Measurements from ENCODE around the gene THSD7A. TPM values are rescaled to one million over a fixed set of nuclear protein-coding genes. Genes with fewer than 3 reads are reported as not detected.

Gene THSD7A
- total RNA-seq, 1 experiment from 2014 or later, result 5.9 TPM

GRCh38 chr7:11775401-11775800, 56.6 kb downstream of the THSD7A start:
- Mint-ChIP-seq H3K27me3 (ENCODE audit: unreplicated experiment) (no peaks in the 10 kb centered on the region), H3K27ac (ENCODE audit: unreplicated experiment) (no peak overlapping the region), H3K4me3 (ENCODE audit: low read depth, unreplicated experiment) (no peak overlapping the region), H3K4me1 (ENCODE audit: low read depth, unreplicated experiment) (peaks cover 5% of the 10 kb centered on the region), H3K36me3 (ENCODE audit: insufficient read depth, unreplicated experiment) (no peaks in the 10 kb centered on the region), H3K9me3 (ENCODE audit: low read depth, unreplicated experiment) (no peaks in the 10 kb centered on the region)
- no peak for TF ChIP-seq CTCF (IDR thresholded peaks at IDR 0.05; ENCODE audit: unreplicated experiment)
- intact Hi-C loops (cut with micrococcal nuclease; ENCODE audit: unreplicated experiment), result no loop called here
- DNase-seq, result no peak
- CTCF ChIA-PET, result no interaction called here
- no TSS peak for BruUV-seq (replicated peaks)

GRCh38 chr7:11768263-11768662, 63.7 kb downstream of the THSD7A start:
- no peaks in the 10 kb centered on the region for H3K36me3 Mint-ChIP-seq (ENCODE audit: insufficient read depth, unreplicated experiment)
- H3K27me3 Mint-ChIP-seq (ENCODE audit: unreplicated experiment), result no peaks in the 10 kb centered on the region
- no peak for TF ChIP-seq CTCF (IDR thresholded peaks at IDR 0.05; ENCODE audit: unreplicated experiment)
- intact Hi-C loops (cut with micrococcal nuclease; ENCODE audit: unreplicated experiment), result no loop called here
- CTCF ChIA-PET, result no interaction called here
- no TSS peak for BruUV-seq (replicated peaks)
- H3K9me3 Mint-ChIP-seq (ENCODE audit: low read depth, unreplicated experiment), result no peaks in the 10 kb centered on the region
- DNase-seq, result no peak
- H3K4me3 Mint-ChIP-seq (ENCODE audit: low read depth, unreplicated experiment), result no peak overlapping the region
- no peak overlapping the region for H3K27ac Mint-ChIP-seq (ENCODE audit: unreplicated experiment)
- H3K4me1 Mint-ChIP-seq (ENCODE audit: low read depth, unreplicated experiment), result no peaks in the 10 kb centered on the region

- BruUV-seq (replicated peaks), result no TSS peak
- H3K36me3 Mint-ChIP-seq (ENCODE audit: insufficient read depth, unreplicated experiment), result no peaks in the 10 kb centered on the region
- intact Hi-C loops (cut with micrococcal nuclease; ENCODE audit: unreplicated experiment), result no loop called here
These were observed 64.8 kb downstream of the THSD7A start for GRCh38 chr7:11767148-11767547.

GRCh38 chr7:11760372-11760771, 71.6 kb downstream of the THSD7A start:
- Mint-ChIP-seq H3K36me3 (ENCODE audit: insufficient read depth, unreplicated experiment) (no peaks in the 10 kb centered on the region), H3K27me3 (ENCODE audit: unreplicated experiment) (no peaks in the 10 kb centered on the region), H3K4me3 (ENCODE audit: low read depth, unreplicated experiment) (no peak overlapping the region), H3K9me3 (ENCODE audit: low read depth, unreplicated experiment) (no peaks in the 10 kb centered on the region), H3K27ac (ENCODE audit: unreplicated experiment) (no peak overlapping the region), H3K4me1 (ENCODE audit: low read depth, unreplicated experiment) (no peaks in the 10 kb centered on the region)
- CTCF ChIA-PET, result no interaction called here
- BruUV-seq (replicated peaks), result no TSS peak
- no peak for TF ChIP-seq CTCF (IDR thresholded peaks at IDR 0.05; ENCODE audit: unreplicated experiment)
- intact Hi-C loops (cut with micrococcal nuclease; ENCODE audit: unreplicated experiment), result no loop called here
- no peak for DNase-seq

More at GRCh38 chr7:11767148-11767547, 64.8 kb downstream of the THSD7A start:
- Mint-ChIP-seq H3K9me3 (ENCODE audit: low read depth, unreplicated experiment) (no peaks in the 10 kb centered on the region), H3K27me3 (ENCODE audit: unreplicated experiment) (no peaks in the 10 kb centered on the region), H3K4me3 (ENCODE audit: low read depth, unreplicated experiment) (no peak overlapping the region), H3K4me1 (ENCODE audit: low read depth, unreplicated experiment) (no peaks in the 10 kb centered on the region), H3K27ac (ENCODE audit: unreplicated experiment) (no peak overlapping the region)
- DNase-seq, result no peak
- no peak for TF ChIP-seq CTCF (IDR thresholded peaks at IDR 0.05; ENCODE audit: unreplicated experiment)
- CTCF ChIA-PET, result no interaction called here

Measured in Calu3 (cell line).